Right kidney (tissue), 1 donor: ENCODE data around the gene SOCS7.
"Not testable (repeated sequence)": the region's sequence is repeated elsewhere in the genome, so short reads cannot be mapped to it uniquely, and the experiment has no call there.

Experiments
- DNase-seq: peaks from one replicate; pipeline ENCODE4 v3.0.0-alpha.2; 2016

SOCS7 gene

GRCh38 chr17:38421171-38421841 lies 69.7 kb downstream of the SOCS7 start:
- DNase-seq, result no peak

DNA sequence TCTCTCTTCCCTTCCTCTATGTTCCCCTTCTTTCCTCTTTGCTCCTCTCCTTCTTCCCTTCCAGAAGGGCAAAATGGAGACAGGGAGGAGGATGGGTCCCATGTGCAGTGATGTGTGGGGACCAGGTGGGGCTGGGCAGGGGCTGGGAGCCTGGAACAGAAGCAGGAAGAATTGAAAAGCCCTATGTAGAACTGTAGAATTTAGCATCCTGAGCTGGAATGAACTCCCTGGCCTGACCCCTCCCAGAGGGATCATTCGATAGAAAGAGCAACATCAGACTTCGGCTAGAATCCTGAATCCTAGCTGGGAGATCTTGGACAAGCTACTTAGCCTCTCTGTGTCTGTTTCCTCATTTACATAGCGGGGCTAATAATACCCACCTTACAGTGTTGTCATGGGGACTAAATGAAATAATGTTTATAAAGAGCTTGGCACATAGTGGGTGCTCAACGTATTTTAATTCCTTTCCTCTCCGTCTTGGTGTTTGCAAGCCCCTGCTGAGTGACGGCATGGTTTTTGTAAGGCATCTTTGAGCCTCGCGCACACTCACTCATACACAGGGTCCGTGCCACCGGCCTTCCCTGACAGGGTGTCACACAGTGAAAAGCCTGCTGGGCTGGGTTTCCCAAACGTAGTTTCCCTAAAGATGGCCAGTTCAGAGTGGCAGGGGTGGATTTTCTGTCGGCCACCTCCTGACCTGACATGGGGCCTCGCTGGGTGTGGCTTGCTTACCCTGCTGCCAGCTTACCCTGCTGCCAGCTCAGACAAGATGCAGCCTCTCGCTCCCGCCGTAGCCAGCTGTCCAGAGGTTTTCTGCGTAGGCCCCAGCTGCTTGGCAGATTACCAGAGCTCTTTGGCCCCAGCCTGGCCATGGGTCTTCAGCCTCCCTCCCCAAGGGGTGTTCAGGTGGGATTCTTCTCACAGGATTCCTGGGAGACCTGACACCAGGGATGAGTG lies 70.5 kb downstream of the SOCS7 start:
- DNase-seq, result no peak

DNA sequence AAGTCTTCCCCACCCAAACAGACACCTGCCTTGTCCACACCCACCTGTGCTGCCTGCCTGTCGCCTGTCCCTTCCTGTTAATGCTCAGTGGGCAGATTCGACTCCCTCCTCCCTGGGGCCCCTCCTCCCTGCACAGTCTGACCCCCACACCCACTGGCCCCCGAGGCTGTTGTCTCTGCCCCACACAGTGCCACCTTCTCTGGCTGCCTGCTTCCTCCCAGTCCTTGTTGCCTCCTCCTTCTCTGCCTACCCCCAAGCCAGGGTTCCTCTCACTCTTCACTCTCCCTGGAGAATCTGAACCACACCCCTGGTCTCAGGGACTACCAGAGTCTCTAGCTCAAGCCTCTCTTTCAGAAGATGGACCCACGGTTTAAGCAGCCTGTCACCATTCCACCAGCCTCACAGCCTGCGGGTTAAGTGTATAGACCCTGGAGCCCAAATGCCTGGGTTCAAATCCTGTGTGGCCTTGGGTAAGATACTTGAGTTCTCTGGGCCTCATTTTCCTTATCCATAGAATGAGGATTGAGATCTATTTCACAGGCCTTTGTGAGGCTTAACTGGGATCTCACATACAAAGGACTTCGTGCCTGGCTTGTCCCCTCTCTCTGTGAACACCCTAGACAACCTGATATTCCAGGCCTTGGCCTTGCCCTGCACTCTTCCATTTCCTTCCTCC lies 72.8 kb downstream of the SOCS7 start:
- DNase-seq, result no peak

DNA sequence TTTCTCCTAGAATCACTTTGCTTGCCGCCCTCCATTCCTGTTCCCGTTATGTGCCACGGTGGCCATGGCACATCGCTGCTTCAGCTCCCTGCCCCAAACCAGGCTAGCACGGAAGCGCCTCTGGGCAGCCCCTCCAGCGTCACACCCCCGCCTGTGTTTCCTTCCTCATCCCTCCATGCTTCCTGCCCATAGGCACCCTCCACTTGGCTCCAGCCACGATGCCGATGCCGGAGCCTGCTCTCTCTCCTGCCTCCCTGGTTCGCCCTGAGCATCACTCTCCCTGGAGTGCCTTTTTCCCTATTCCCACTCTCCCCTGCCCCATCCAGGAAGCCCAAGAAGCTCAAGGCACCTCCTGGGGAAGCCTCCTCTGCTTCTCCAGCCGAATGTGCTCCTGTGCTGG lies 73.4 kb downstream of the SOCS7 start:
- DNase-seq, result no peak

GRCh38 chr17:38425744-38426143 lies 74.1 kb downstream of the SOCS7 start:
- no peak for DNase-seq

DNA sequence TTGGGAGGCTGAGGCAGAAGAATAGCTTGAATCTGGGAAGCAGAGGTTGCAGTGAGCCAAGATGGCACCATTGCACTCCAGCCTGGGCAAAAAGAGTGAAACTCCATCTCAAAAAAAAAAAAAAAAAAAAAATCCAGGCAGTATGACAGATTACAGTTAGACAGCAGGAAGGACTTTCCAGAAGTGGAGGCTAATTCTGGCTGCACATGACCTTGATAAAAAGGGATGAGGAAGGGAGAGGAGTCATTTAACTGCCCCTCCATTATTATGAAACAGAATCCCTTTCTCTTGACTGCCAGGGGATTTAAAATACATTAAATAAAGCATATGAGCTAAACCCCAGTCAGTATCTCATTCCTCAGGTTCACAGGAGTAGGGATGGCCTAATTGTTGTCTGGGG lies 74.8 kb downstream of the SOCS7 start:
- DNase-seq, result no peak

DNA sequence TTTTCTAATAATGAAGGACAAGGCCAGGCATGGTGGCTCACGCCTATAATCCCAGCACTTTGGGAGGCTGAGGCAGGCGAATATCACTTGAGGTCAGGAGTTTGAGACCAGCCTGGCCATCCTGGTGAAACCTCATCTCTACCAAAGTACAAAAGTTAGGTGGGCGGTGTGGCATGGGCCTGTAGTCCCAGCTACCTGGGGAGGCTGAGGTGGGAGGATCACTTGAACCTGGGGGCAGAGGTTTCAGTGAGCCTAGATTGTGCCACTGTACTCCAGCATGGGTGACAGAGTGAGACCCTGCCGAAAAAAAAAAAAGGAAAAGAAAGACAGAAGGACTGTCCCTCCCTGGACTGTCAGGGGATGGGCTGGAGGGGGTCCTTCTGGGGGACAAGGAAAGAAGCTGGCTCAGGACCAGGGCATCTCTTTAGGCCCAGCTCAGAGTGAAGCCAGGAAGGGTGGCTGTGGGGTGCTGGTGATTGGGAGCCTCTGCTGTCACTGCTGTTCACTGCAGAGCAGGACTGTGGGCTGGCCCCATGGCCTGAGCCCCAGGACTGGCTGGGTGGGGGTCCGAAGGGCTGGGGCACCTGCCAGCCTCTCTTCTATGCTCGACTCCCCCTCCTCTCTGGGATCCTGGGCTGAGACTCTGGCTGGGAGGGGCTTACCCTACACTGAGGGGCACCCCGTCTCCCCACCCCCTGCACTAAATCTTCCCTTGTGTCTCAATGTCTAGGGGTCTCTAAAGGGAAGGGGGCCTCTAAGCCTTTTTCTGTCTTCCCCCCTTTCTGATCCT lies 75.7 kb downstream of the SOCS7 start:
- DNase-seq, result no peak

- DNase-seq, result no peak
Measured at GRCh38 chr17:38428112-38428642, 76.5 kb downstream of the SOCS7 start, which contains the start of gene ARHGAP23. TSS of gene ARHGAP23 (plus strand) at chr17:38428464. CDS start at chr17:38428486, 22 bp downstream.

GRCh38 chr17:38428643-38429371 lies 77.2 kb downstream of the SOCS7 start:
- DNase-seq, result peak; percentile 76

- no peak for DNase-seq
Measured at GRCh38 chr17:38429476-38430100, 77.9 kb downstream of the SOCS7 start.

DNA sequence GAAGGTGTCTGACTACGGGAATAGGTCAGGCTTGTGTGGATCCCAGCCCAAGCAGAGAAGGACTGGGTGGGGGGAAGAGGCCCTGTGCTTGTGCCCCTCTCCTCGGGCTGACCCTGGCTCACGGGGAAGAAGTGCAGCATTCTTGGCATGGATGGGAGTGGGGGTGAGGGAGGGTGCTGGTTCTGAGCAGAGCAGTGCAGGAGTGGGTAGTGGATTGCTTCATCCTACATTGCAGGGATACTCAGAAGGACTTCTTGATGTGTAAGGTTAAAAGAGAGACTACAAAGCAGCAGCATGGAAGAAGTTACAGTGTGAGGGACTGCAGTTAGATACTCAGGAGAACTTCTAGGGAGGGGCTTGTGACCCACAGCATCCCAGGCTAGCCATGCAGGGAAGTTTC lies 78.7 kb downstream of the SOCS7 start:
- DNase-seq, result no peak

DNA sequence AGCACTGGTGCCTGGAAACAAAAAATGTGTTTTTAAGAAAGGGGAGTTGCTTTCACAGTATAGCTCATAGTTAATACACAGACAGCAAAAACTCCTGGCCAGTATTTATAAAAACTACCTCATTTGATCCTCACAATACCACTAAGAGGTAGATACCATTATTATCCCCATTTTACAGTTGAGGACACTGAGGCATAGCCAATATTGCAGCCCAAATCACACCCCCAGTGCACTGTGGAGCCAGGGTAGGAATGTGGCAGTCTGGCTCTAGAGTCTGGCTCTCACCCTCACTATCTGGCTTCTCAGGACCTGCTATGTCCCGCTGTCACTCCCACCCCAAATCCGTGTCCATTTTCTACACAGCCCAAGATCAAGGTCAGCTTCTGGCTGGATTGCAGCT lies 79.2 kb downstream of the SOCS7 start:
- no peak for DNase-seq

DNA sequence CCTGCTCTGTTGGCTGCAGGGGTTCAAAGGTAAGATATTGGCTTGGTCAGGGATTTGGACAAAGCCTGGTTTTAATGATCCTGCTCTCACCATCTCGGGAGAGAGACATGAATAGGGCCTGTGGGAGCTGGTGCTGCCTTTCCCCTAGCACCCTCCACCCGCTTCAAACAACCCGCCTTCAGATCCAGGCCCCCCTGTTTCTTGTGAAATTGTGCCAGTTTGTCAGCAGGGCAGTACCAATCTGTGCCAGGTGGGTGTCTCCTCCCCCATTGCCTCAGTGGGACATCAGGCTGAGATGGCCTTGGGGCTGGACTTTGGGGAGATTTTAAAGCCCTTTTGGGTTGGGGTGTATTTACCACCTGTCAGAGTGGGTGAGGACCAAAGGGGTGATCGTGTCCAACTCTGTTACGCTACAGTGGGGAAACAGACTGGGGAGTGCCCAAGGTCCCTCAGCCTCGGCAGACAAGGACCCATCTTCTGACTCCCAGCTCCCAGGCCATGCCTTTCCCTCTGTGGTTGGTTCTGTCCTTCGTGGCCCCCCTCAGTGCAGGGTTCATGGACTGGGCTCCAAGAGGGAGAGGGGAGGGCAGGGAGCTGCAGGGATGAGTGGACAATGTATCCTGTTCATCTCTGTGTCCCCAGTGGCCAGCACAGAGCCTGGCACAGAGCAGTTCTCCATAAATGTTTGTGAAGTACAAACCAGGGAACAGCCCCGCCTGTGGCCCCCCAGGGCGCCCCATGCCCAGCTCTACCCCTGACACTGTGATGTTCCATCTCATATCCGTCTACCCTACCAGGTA lies 79.9 kb downstream of the SOCS7 start:
- DNase-seq, result no peak

DNA sequence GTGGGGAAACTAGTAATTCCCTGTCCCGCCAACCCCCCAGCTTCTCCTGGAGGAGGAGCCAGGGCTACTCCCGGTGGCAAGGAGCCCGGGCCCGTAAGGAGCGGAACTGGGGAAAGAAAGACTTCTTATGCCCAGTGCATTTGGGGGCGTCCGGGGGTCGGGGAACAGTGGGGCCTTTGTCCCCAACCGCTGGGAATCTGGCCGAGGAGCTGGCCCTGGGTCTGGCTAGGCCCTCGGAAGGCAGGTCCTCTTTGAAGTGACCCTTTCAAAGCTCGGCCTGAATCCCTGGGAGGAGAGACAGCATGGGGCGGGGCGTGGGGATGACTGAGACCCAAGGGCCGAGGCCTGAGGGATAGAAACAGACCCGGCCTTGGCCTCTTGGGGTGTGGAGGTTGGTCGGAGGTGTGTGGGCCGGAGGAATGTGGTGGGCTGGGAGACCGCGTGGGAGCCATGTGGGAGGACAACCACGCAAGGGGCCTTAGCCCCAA lies 82.6 kb downstream of the SOCS7 start:
- DNase-seq, result no peak

GRCh38 chr17:38435795-38436194 lies 84.2 kb downstream of the SOCS7 start:
- DNase-seq, result no peak

- DNase-seq, result no peak
Measured at GRCh38 chr17:38436386-38436785, 84.7 kb downstream of the SOCS7 start.

- not testable (repeated sequence) for DNase-seq
Measured at GRCh38 chr17:38437313-38437712, 85.7 kb downstream of the SOCS7 start.

DNA sequence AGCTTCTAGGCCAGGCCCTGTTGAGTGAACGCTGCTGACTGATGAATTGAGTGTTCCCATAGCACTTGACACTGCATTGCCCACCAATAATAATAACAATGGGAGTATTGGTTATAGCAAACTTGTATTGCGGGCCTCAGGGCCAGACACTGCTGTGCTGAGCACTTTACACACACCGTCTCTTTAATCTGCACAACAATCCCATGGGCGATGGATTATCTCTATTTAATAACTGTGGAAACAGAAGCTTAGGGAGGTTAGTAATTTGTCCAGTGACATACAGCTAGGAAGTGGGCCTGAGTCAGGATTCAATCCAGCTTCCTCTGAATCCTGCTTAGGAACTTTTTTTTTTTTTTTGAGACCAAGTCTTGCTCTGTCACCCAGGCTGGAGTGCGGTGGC lies 87.8 kb downstream of the SOCS7 start:
- DNase-seq, result no peak

GRCh38 chr17:38440614-38441397 lies 89.2 kb downstream of the SOCS7 start:
- no peak for DNase-seq
